ENCODE measurements around the gene IL17D.

- TF ChIP-seq CTCF (IDR thresholded peaks at IDR 0.05) = no peak
- no peak for TF ChIP-seq ZFX (IDR thresholded peaks at IDR 0.05; ENCODE audit: borderline replicate concordance)
Measured at GRCh38 chr13:20686167-20686566, 17.3 kb upstream of the IL17D start.

Measured in 22Rv1 (cell line).